ENCODE data around the gene TENT4A.

Gene TENT4A

GRCh38 chr5:6733411-6734242, 20.4 kb downstream of the TENT4A start:
- no peak for DNase-seq (ENCODE audit: low read depth in 2 of 2)

GRCh38 chr5:6734243-6734700, 21.0 kb downstream of the TENT4A start:
- no peak for DNase-seq (ENCODE audit: low read depth in 2 of 2)

- no peak for DNase-seq (ENCODE audit: low read depth in 2 of 2)
Measured at GRCh38 chr5:6734781-6735180, 21.5 kb downstream of the TENT4A start.

- DNase-seq (ENCODE audit: low read depth in 2 of 2) = no peak
Measured at GRCh38 chr5:6736106-6736505, 22.9 kb downstream of the TENT4A start.

GRCh38 chr5:6736524-6737042, 23.4 kb downstream of the TENT4A start:
- DNase-seq (ENCODE audit: low read depth in 2 of 2) = no peak

GRCh38 chr5:6737043-6737941, 24.1 kb downstream of the TENT4A start:
- DNase-seq (ENCODE audit: low read depth in 2 of 2) = no peak

GRCh38 chr5:6739603-6740002, 26.4 kb downstream of the TENT4A start:
- no peak for DNase-seq (ENCODE audit: low read depth in 2 of 2)

GRCh38 chr5:6740586-6741150, 27.4 kb downstream of the TENT4A start:
- DNase-seq (ENCODE audit: low read depth in 2 of 2) = no peak

- no peak for DNase-seq (ENCODE audit: low read depth in 2 of 2)
Measured at GRCh38 chr5:6742081-6742758, 29.0 kb downstream of the TENT4A start.

GRCh38 chr5:6743161-6743560, 29.9 kb downstream of the TENT4A start:
- DNase-seq (ENCODE audit: low read depth in 2 of 2) = no peak

- DNase-seq (ENCODE audit: low read depth in 2 of 2) = no peak
Measured at GRCh38 chr5:6744841-6745705, 31.8 kb downstream of the TENT4A start.

GRCh38 chr5:6745706-6746222, 32.5 kb downstream of the TENT4A start:
- DNase-seq (ENCODE audit: low read depth in 2 of 2) = no peak

GRCh38 chr5:6746244-6746643, 33.0 kb downstream of the TENT4A start:
- DNase-seq (ENCODE audit: low read depth in 2 of 2) = no peak

- no peak for DNase-seq (ENCODE audit: low read depth in 2 of 2)
Measured at GRCh38 chr5:6747103-6747502, 33.9 kb downstream of the TENT4A start.

GRCh38 chr5:6748142-6748541, 34.9 kb downstream of the TENT4A start:
- no peak for DNase-seq (ENCODE audit: low read depth in 2 of 2)

GRCh38 chr5:6749026-6749716, 35.9 kb downstream of the TENT4A start:
- DNase-seq (ENCODE audit: low read depth in 2 of 2) = no peak

- no peak for DNase-seq (ENCODE audit: low read depth in 2 of 2)
Measured at GRCh38 chr5:6750142-6750840, 37.1 kb downstream of the TENT4A start.

- DNase-seq (ENCODE audit: low read depth in 2 of 2) = no peak
Measured at GRCh38 chr5:6750951-6751685, 37.9 kb downstream of the TENT4A start.

Data from stimulated activated CD8-positive, alpha-beta memory T cell treated with anti-CD3 and anti-CD28 coated beads, Interleukin-15, amount 100 ng/mL, for 4 hours (primary cell).